ENCODE results near the gene CNTNAP1. TPM values are rescaled to one million over a fixed set of nuclear protein-coding genes. Genes with fewer than 3 reads are reported as not detected.

Gene CNTNAP1
- total and polyA plus RNA-seq, 9 of the 15 experiments (the other 6 are each of a cell fraction or from before 2014, with no cell fraction given) = 0.10 to 1.8 (median 0.62) TPM

- TF ChIP-seq POLR2H (tag; IDR thresholded peaks at IDR 0.05; ENCODE audit: low read depth) (no peak), EWSR1 (IDR thresholded peaks at IDR 0.05; ENCODE audit: borderline replicate concordance, low read depth, partially characterized antibody) (no peak), NR2C1 (IDR thresholded peaks at IDR 0.05) (peak; percentile 56; the same call in 1 of the 2 replicates), NR2C1 (tag; IDR thresholded peaks at IDR 0.05) (peak; percentile 53), PHF20 (IDR thresholded peaks at IDR 0.05; ENCODE audit: partially characterized antibody) (no peak), ILF3 (IDR thresholded peaks at IDR 0.05; ENCODE audit: borderline replicate concordance) (no peak), RAD21 (CRISPR knock-in tag; conservative IDR thresholded peaks at IDR 0.05 in 1 of 2, IDR thresholded peaks at IDR 0.05 in 1 of 2) (peak in 1 of 2 experiments; percentile 11; a peak in 1 of 4 replicates), CBFA2T3 (IDR thresholded peaks at IDR 0.05) (peak; percentile 96), MED1 (CRISPR knock-in tag; IDR thresholded peaks at IDR 0.05; ENCODE audit: borderline replicate concordance) (no peak), ZNF146 (CRISPR knock-in tag; IDR thresholded peaks at IDR 0.05; ENCODE audit: unreplicated experiment) (no peak), PML (IDR thresholded peaks at IDR 0.05; ENCODE audit: low read length) (peak; percentile 78), GTF2A2 (tag; IDR thresholded peaks at IDR 0.05) (no peak), ZNF212 (CRISPR knock-in tag; IDR thresholded peaks at IDR 0.05) (no peak), MIER1 (IDR thresholded peaks at IDR 0.05; ENCODE audit: low read depth) (no peak), FOXJ3 (CRISPR knock-in tag; IDR thresholded peaks at IDR 0.05) (no peak), MEIS2 (IDR thresholded peaks at IDR 0.05; ENCODE audit: partially characterized antibody) (peak; percentile 98), FOSL1 (tag; conservative IDR thresholded peaks at IDR 0.05) (peak; percentile 81), CREB3L1 (IDR thresholded peaks at IDR 0.05; ENCODE audit: borderline replicate concordance, low read depth) (0 out of 2 replicates have a peak, but pooled peaks have one; percentile 14), ZNF778 (CRISPR knock-in tag; IDR thresholded peaks at IDR 0.05) (no peak), MITF (IDR thresholded peaks at IDR 0.05) (0 out of 2 replicates have a peak, but pooled peaks have one; percentile 38), GATA2 (CRISPR knock-in tag; IDR thresholded peaks at IDR 0.05) (peak; percentile 52), ZSCAN32 (CRISPR knock-in tag; IDR thresholded peaks at IDR 0.05) (no peak), NR2C2 (CRISPR knock-in tag; IDR thresholded peaks at IDR 0.05) (no peak), NR2C2 (tag; IDR thresholded peaks at IDR 0.05) (peak; percentile 37; the same call in 1 of the 2 replicates)
These were observed 49.3 kb upstream of the CNTNAP1 start (continued) for GRCh38 chr17:42632949-42633444.

All from K562 (cell line).